Prostate gland (tissue), 2 donors: ENCODE measurements around the gene LIG1. TPM values are rescaled to one million over a fixed set of nuclear protein-coding genes. Genes with fewer than 3 reads are reported as not detected.

Experiments used
- DNase-seq: peaks from one replicate; pipeline ENCODE4 v3.0.0-alpha.2; 2019; ENCODE audit warnings: low spot score
- H3K27ac ChIP-seq, 2 donors: fragments of 200-600 bp; sonication (generic); 2 replicates each; pipeline ENCODE4 v1.5.1; 2017 to 2019
- H3K27me3 ChIP-seq: fragments of 200-600 bp; sonication (generic); replicated peaks from 2 replicates; pipeline ENCODE4 v1.5.1; 2019; ENCODE audit not compliant: insufficient read depth
- H3K36me3 ChIP-seq, 2 donors: fragments of 200-600 bp; sonication (generic); 1 replicate in 1 of 2; 2 replicates in 1 of 2; pipeline versions ENCODE4 v1.5.1 to v1.8.1; 2017 to 2019
- H3K4me1 ChIP-seq: fragments of 200-600 bp; sonication (generic); replicated peaks from 2 replicates; pipeline ENCODE4 v1.5.1; 2019
- H3K4me3 ChIP-seq, 2 donors: fragments of 200-600 bp; sonication (generic); 2 replicates each; pipeline ENCODE4 v1.5.1; 2017 to 2019
- H3K9me3 ChIP-seq: fragments of 200-600 bp; sonication (generic); 2 replicates; pipeline ENCODE4 v1.5.1; 2017
- CTCF ChIP-seq, 4 experiments: fragments of 200-600 bp in 2 of 4; fragments of 450-650 bp in 2 of 4; sonication (generic) in 2 of 4; IDR thresholded peaks; 1 replicate in 3 of 4; 2 replicates in 1 of 4; pipeline ENCODE4 v1.5.1; 2016 to 2019; ENCODE audit warnings: antibody characterized with exemption in 4 of 4, mild to moderate bottlenecking in 2 of 4, moderate library complexity in 2 of 4
- POLR2A ChIP-seq: fragments of 450-650 bp; IDR thresholded peaks from one replicate; pipeline ENCODE4 v1.6.1; 2016; ENCODE audit warnings: antibody characterized with exemption, mild to moderate bottlenecking
- POLR2AphosphoS5 ChIP-seq: sonication (generic); formaldehyde crosslinking; IDR thresholded peaks from one replicate; pipeline ENCODE4 v1.6.1; 2017; ENCODE audit warnings: antibody characterized with exemption
- WGBS: methylation state at CpG from one replicate; pipeline ENCODE4 v1.1.5; 2018; 5-methylcytosine and 5-hydroxymethylcytosine counted together
- intact Hi-C: fragments of 100-400 bp; cut with DNase I; formaldehyde crosslinking; loops from one replicate; pipeline ENCODE4 v1.14.2; 2022
- total RNA-seq, 2 donors: library from RNA; depleted of rRNA; stranded (reverse); fragments of >200 nt; gene quantifications; one replicate each; pipeline ENCODE4 v1.1.0, GENCODE V29; 2016

Gene LIG1
- total RNA-seq, 2 donors from 2014 or later: 30.6 to 58.7 TPM

- Histone ChIP-seq H3K27ac (no peak overlapping the region), H3K4me3 (no peak overlapping the region), H3K9me3 (no peaks in the 10 kb centered on the region), H3K4me1 (no peaks in the 10 kb centered on the region), H3K36me3 (no peaks in the 10 kb centered on the region), H3K27me3 (no peaks in the 10 kb centered on the region)
- 90% methylated on average over 9 of the region's 9 CpGs for WGBS
- TF ChIP-seq CTCF (IDR thresholded peaks at IDR 0.05) (no peak), POLR2A (no peak)
- no peak for DNase-seq
- intact Hi-C loops: no loop called here
Observed at GRCh38 chr19:48206397-48207093, 36.4 kb upstream of the LIG1 start.

- H3K4me1 ChIP-seq: no peaks in the 10 kb centered on the region
- 2% methylated on average over 34 of the region's 34 CpGs for WGBS
Observed at GRCh38 chr19:48203794-48204628, 33.9 kb upstream of the LIG1 start.

GRCh38 chr19:48203222-48203793 lies 33.2 kb upstream of the LIG1 start:
- peak overlapping the region; percentile 56 to 64 for H3K27ac ChIP-seq
- TF ChIP-seq POLR2AphosphoS5: no peak
- TF ChIP-seq CTCF (IDR thresholded peaks at IDR 0.05): no peak
- TF ChIP-seq POLR2A: no peak
- H3K4me3 ChIP-seq: peak overlapping the region; percentile 60 to 61
- intact Hi-C loops: no loop called here
- no peak for DNase-seq
- WGBS: 14% methylated on average over 5 of the region's 5 CpGs
- H3K4me1 ChIP-seq: no peaks in the 10 kb centered on the region
- H3K27me3 ChIP-seq: no peaks in the 10 kb centered on the region
- H3K9me3 ChIP-seq: no peaks in the 10 kb centered on the region
- H3K36me3 ChIP-seq: no peaks in the 10 kb centered on the region

More at GRCh38 chr19:48203794-48204628, 33.9 kb upstream of the LIG1 start:
- intact Hi-C loops: no loop called here
- peak; percentile 99 for TF ChIP-seq POLR2AphosphoS5
- peak in 2 of 4 experiments; percentile 25 to 27 for TF ChIP-seq CTCF (IDR thresholded peaks at IDR 0.05)
- TF ChIP-seq POLR2A: peak; percentile 59
- Histone ChIP-seq H3K27ac (peak overlapping the region; percentile 56 to 64), H3K9me3 (no peaks in the 10 kb centered on the region), H3K36me3 (no peaks in the 10 kb centered on the region), H3K27me3 (no peaks in the 10 kb centered on the region), H3K4me3 (peak overlapping the region; percentile 60 to 61)
- peak; percentile 94 for DNase-seq

- no peak for TF ChIP-seq POLR2AphosphoS5
- TF ChIP-seq POLR2A: no peak
- TF ChIP-seq CTCF (IDR thresholded peaks at IDR 0.05): no peak
- WGBS: 30% methylated on average over 13 of the region's 13 CpGs
- no peaks in the 10 kb centered on the region for H3K9me3 ChIP-seq
- H3K27ac ChIP-seq: no peak overlapping the region
- H3K27me3 ChIP-seq: no peaks in the 10 kb centered on the region
- H3K4me1 ChIP-seq: no peaks in the 10 kb centered on the region
- DNase-seq: no peak
- no peak overlapping the region for H3K4me3 ChIP-seq
- no peaks in the 10 kb centered on the region for H3K36me3 ChIP-seq
- intact Hi-C loops: no loop called here
Observed at GRCh38 chr19:48196933-48197665, 27.0 kb upstream of the LIG1 start.
